ENCODE data around the gene GABRB1. TPM values are rescaled to one million over a fixed set of nuclear protein-coding genes. Genes with fewer than 3 reads are reported as not detected.

GABRB1 gene
- total and polyA plus RNA-seq, 12 donors = 0.22 to 0.69 (median 0.48) TPM; not detected in 8

- H3K4me1 ChIP-seq (replicated peaks in 1 of 2) = no peaks in the 10 kb centered on the region
- H3K27ac ChIP-seq = no peak overlapping the region
- H3K27me3 ChIP-seq = no peaks in the 10 kb centered on the region
- intact Hi-C loops (cut with DNase I) = no loop called here
- no peaks in the 10 kb centered on the region for H3K9me3 ChIP-seq (replicated peaks in 1 of 3)
- TF ChIP-seq POLR2A (IDR thresholded peaks at IDR 0.05) (no peak), CTCF (IDR thresholded peaks at IDR 0.05) (no peak)
- H3K4me3 ChIP-seq = no peak overlapping the region
- WGBS, 4 donors = 58 to 69% (median 62%) methylated on average over 2 of the region's 2 CpGs
- DNase-seq = no peak
- H3K36me3 ChIP-seq (replicated peaks in 1 of 2) = no peaks in the 10 kb centered on the region
Measured at GRCh38 chr4:47367761-47368160, 336.4 kb downstream of the GABRB1 start.

GRCh38 chr4:47368211-47368610 lies 336.8 kb downstream of the GABRB1 start:
- 46 to 69% (median 47%) methylated on average over 1 of the region's 1 CpG; no CpG with 5 or more reads in 1 of the 4 donors for WGBS, 4 donors
- Histone ChIP-seq H3K4me1 (replicated peaks in 1 of 2) (no peaks in the 10 kb centered on the region), H3K4me3 (no peak overlapping the region), H3K27me3 (no peaks in the 10 kb centered on the region), H3K27ac (no peak overlapping the region), H3K9me3 (replicated peaks in 1 of 3) (no peaks in the 10 kb centered on the region), H3K36me3 (replicated peaks in 1 of 2) (no peaks in the 10 kb centered on the region)
- no peak for DNase-seq
- TF ChIP-seq POLR2A (IDR thresholded peaks at IDR 0.05) (no peak), CTCF (IDR thresholded peaks at IDR 0.05) (no peak)
- intact Hi-C loops (cut with DNase I) = no loop called here

GRCh38 chr4:47372561-47372960 lies 341.2 kb downstream of the GABRB1 start:
- intact Hi-C loops (cut with DNase I) = no loop called here
- Histone ChIP-seq H3K36me3 (replicated peaks in 1 of 2) (no peaks in the 10 kb centered on the region), H3K27me3 (no peaks in the 10 kb centered on the region), H3K27ac (no peak overlapping the region), H3K4me3 (no peak overlapping the region), H3K9me3 (replicated peaks in 1 of 3) (no peaks in the 10 kb centered on the region), H3K4me1 (replicated peaks in 1 of 2) (no peaks in the 10 kb centered on the region)
- no peak for DNase-seq
- 46 to 57% (median 52%) methylated on average over 2 of the region's 2 CpGs for WGBS, 4 donors
- no peak for TF ChIP-seq CTCF (IDR thresholded peaks at IDR 0.05)
- TF ChIP-seq POLR2A (IDR thresholded peaks at IDR 0.05) = no peak

- intact Hi-C loops (cut with DNase I) = no loop called here
- no peak for DNase-seq
- Histone ChIP-seq H3K27me3 (no peaks in the 10 kb centered on the region), H3K27ac (no peak overlapping the region), H3K4me1 (replicated peaks in 1 of 2) (no peaks in the 10 kb centered on the region), H3K4me3 (no peak overlapping the region), H3K36me3 (replicated peaks in 1 of 2) (no peaks in the 10 kb centered on the region), H3K9me3 (replicated peaks in 1 of 3) (no peaks in the 10 kb centered on the region)
- no peak for TF ChIP-seq POLR2A (IDR thresholded peaks at IDR 0.05)
- no peak for TF ChIP-seq CTCF (IDR thresholded peaks at IDR 0.05)
Measured at GRCh38 chr4:47373174-47373573, 341.8 kb downstream of the GABRB1 start.

Measured in adrenal gland (tissue), 12 donors.